Spleen (tissue), 11 donors: ENCODE data around the gene PEF1. TPM values are rescaled to one million over a fixed set of nuclear protein-coding genes. Genes with fewer than 3 reads are reported as not detected.

Experiments used
- DNase-seq: peaks from one replicate; pipeline ENCODE4 v3.0.0-alpha.2; 2020
- H3K27ac ChIP-seq, 8 donors: fragments of 200-600 bp; sonication (generic) in 7 of 8; 1 replicate in 4 of 8; 2 replicates in 4 of 8; pipeline versions ENCODE4 v1.5.0 to v1.8.0; 2016 to 2021; ENCODE audit warnings: inconsistent platforms in 4 of 8, mild to moderate bottlenecking in 4 of 8, moderate library complexity in 1 of 8
- H3K27me3 ChIP-seq, 7 donors: fragments of 200-600 bp; sonication (generic) in 6 of 7; replicated peaks in 1 of 7; 1 replicate in 4 of 7; 2 replicates in 3 of 7; pipeline versions ENCODE4 v1.5.0 to v1.8.0; 2016 to 2021; ENCODE audit warnings: inconsistent platforms in 3 of 7, mild to moderate bottlenecking in 1 of 7
- H3K36me3 ChIP-seq, 6 donors: fragments of 200-600 bp; sonication (generic) in 5 of 6; 1 replicate in 4 of 6; 2 replicates in 2 of 6; pipeline versions ENCODE4 v1.5.0 to v1.8.0; 2016 to 2021; ENCODE audit warnings: inconsistent platforms in 2 of 6
- H3K4me1 ChIP-seq, 6 donors: fragments of 200-600 bp; sonication (generic) in 5 of 6; 1 replicate in 3 of 6; 2 replicates in 3 of 6; pipeline versions ENCODE4 v1.5.0 to v1.8.0; 2016 to 2021; ENCODE audit warnings: inconsistent platforms in 3 of 6
- H3K4me3 ChIP-seq, 8 donors: fragments of 200-600 bp; sonication (generic) in 7 of 8; 1 replicate in 4 of 8; 2 replicates in 4 of 8; pipeline versions ENCODE4 v1.5.0 to v1.8.0; 2016 to 2021; ENCODE audit warnings: inconsistent platforms in 4 of 8, mild to moderate bottlenecking in 4 of 8, moderate library complexity in 2 of 8
- H3K9me3 ChIP-seq, 8 donors: fragments of 200-600 bp; sonication (generic) in 7 of 8; 1 replicate in 4 of 8; 2 replicates in 4 of 8; pipeline versions ENCODE4 v1.5.0 to v1.8.0; 2016 to 2021; ENCODE audit warnings: inconsistent platforms in 4 of 8
- CTCF ChIP-seq, 11 experiments: fragments of 200-600 bp in 7 of 11; fragments of 450-650 bp in 4 of 11; sonication (generic) in 4 of 11; IDR thresholded peaks in 8 of 11; conservative IDR thresholded peaks in 3 of 11; 1 replicate in 7 of 11; 2 replicates in 4 of 11; pipeline versions ENCODE4 v1.4.0 to v1.8.0; 2016 to 2021; ENCODE audit warnings: antibody characterized with exemption in 11 of 11, inconsistent platforms in 4 of 11, mild to moderate bottlenecking in 1 of 11
- POLR2A ChIP-seq, 3 donors: fragments of 450-650 bp; IDR thresholded peaks; one replicate each; pipeline ENCODE4 v1.5.1; 2017; ENCODE audit warnings: antibody characterized with exemption in 3 of 3, mild to moderate bottlenecking in 1 of 3
- POLR2AphosphoS5 ChIP-seq, 3 donors: sonication (generic); formaldehyde crosslinking; IDR thresholded peaks; one replicate each; pipeline ENCODE4 v1.5.1; 2017; ENCODE audit warnings: antibody characterized with exemption in 3 of 3
- WGBS, 5 donors: extraction: QIAGEN DNeasy Blood & Tissue Kit in 3 of 5; methylation state at CpG; one replicate each; pipeline versions ENCODE4 v1.1.5 to v1.1.7; 2013 to 2018; 5-methylcytosine and 5-hydroxymethylcytosine counted together
- intact Hi-C: fragments of 100-400 bp; cut with DNase I; formaldehyde crosslinking; loops from one replicate; pipeline ENCODE4 v1.15.0; 2023; ENCODE audit warnings: low total_unique reads
- polyA plus RNA-seq, 3 donors: library from polyadenylated mRNA; stranded (reverse); fragments of 200-250 nt; gene quantifications; one replicate each; pipeline ENCODE4 v1.2.1, GENCODE V29; 2013
- total RNA-seq, 7 donors: library from RNA; depleted of rRNA in 3 of 7; stranded (reverse); fragments of >200 nt in 3 of 7; fragmentation: NEBNext Ultra II Directional in 4 of 7; extraction: Animal tissue kit (Norgen Biotek cat#: 25700) in 4 of 7; gene quantifications; one replicate each; pipeline versions ENCODE4 v1.1.0 to v1.2.1, GENCODE V29; 2016 to 2021
- donor health status: healthy with polysubstance abuse.
- donor health status: DM: no; HTN: no; CAD: no; lungs with moderate emphysema.
- donor health status: DM: no; HTN: no; CAD: no.
- donor health status: Bipolar disorder and iron deficiency.
- donor health status: healthy.
- donor health status: DM: no; HTN: no; CAD: no.
- donor health status: DM: yes; HTN: yes; CAD: no.

The PEF1 gene
- total and polyA plus RNA-seq, 10 donors = 46.5 to 73.4 (median 55.7) TPM

GRCh38 chr1:31586376-31587327 is 58.0 kb downstream of the PEF1 start:
- H3K4me3 ChIP-seq = peak overlapping the region in 1 of 8 donors; percentile 4
- WGBS, 5 donors = 70 to 82% (median 74%) methylated on average over 31 to 47 of the region's 47 CpGs
- peaks cover 0 to 29% (median 6%) of the 10 kb centered on the region in 7 donors for H3K27me3 ChIP-seq
- H3K9me3 ChIP-seq = no peaks in the 10 kb centered on the region
- peaks cover 27 to 83% (median 66%) of the 10 kb centered on the region in 6 donors for H3K4me1 ChIP-seq
- intact Hi-C loops = no loop called here
- TF ChIP-seq CTCF (IDR thresholded peaks at IDR 0.05 in 8 of 11, conservative IDR thresholded peaks at IDR 0.05 in 3 of 11) (no peak), POLR2AphosphoS5 (IDR thresholded peaks at IDR 0.05) (peak in 1 of 3 donors; percentile 65)
- no peak for DNase-seq
- peaks cover 0 to 50% (median 15%) of the 10 kb centered on the region in 6 donors for H3K36me3 ChIP-seq
- peak overlapping the region in 6 of 8 donors; percentile 75 to 92 (median 86) for H3K27ac ChIP-seq

GRCh38 chr1:31585736-31586365 is 58.8 kb downstream of the PEF1 start:
- DNase-seq = no peak
- intact Hi-C loops = no loop called here
- H3K36me3 ChIP-seq = peaks cover 0 to 50% (median 15%) of the 10 kb centered on the region in 6 donors
- peaks cover 0 to 29% (median 6%) of the 10 kb centered on the region in 7 donors for H3K27me3 ChIP-seq
- H3K4me3 ChIP-seq = no peak overlapping the region
- H3K4me1 ChIP-seq = peaks cover 27 to 91% (median 70%) of the 10 kb centered on the region in 6 donors
- H3K27ac ChIP-seq = peak overlapping the region in 6 of 8 donors; percentile 60 to 92 (median 86)
- H3K9me3 ChIP-seq = no peaks in the 10 kb centered on the region
- 72 to 84% (median 79%) methylated on average over 11 of the region's 11 CpGs for WGBS, 5 donors
- no peak for TF ChIP-seq CTCF (IDR thresholded peaks at IDR 0.05 in 8 of 11, conservative IDR thresholded peaks at IDR 0.05 in 3 of 11)
- no peak for TF ChIP-seq POLR2AphosphoS5 (IDR thresholded peaks at IDR 0.05)
- TF ChIP-seq POLR2A (IDR thresholded peaks at IDR 0.05) = no peak

- H3K4me1 ChIP-seq = peaks cover 27 to 98% (median 71%) of the 10 kb centered on the region in 6 donors
- WGBS, 5 donors = 79 to 94% (median 86%) methylated on average over 16 to 27 of the region's 27 CpGs
- no peak for TF ChIP-seq POLR2A (IDR thresholded peaks at IDR 0.05)
- TF ChIP-seq POLR2AphosphoS5 (IDR thresholded peaks at IDR 0.05) = peak in 2 of 3 donors; percentile 49 to 70
- peak; percentile 59 for DNase-seq
- peaks cover 0 to 50% (median 15%) of the 10 kb centered on the region in 6 donors for H3K36me3 ChIP-seq
- H3K27me3 ChIP-seq = peaks cover 0 to 29% (median 6%) of the 10 kb centered on the region in 7 donors
- H3K27ac ChIP-seq = peak overlapping the region; percentile 26 to 92 (median 80)
- no peaks in the 10 kb centered on the region for H3K9me3 ChIP-seq
- H3K4me3 ChIP-seq = peak overlapping the region in 3 of 8 donors; percentile 4 to 77 (median 69)
- intact Hi-C loops = no loop called here
Measured at GRCh38 chr1:31584869-31585735, 59.6 kb downstream of the PEF1 start.
